AG09319 (cell line): ENCODE data around the gene ANP32B.
"Not testable (repeated sequence)": the region's sequence is repeated elsewhere in the genome, so short reads cannot be mapped to it uniquely, and the experiment has no call there.

Experiments used
- DNase-seq: peaks from one replicate; pipeline ENCODE4 v3.0.0-alpha.2; 2010; ENCODE audit warnings: low read depth; ENCODE audit errors: extremely low read depth
- TF ChIP-seq, protein P1 (sequence below): IDR thresholded peaks from 2 replicates; pipeline ENCODE4 v1.5.1; 2011; ENCODE audit warnings: low read depth, mild to moderate bottlenecking, inconsistent platforms, low read length, moderate library complexity

Gene ANP32B

GRCh38 chr9:97940741-97941140 lies 42.4 kb upstream of the ANP32B start:
- TF ChIP-seq, protein P1, sequence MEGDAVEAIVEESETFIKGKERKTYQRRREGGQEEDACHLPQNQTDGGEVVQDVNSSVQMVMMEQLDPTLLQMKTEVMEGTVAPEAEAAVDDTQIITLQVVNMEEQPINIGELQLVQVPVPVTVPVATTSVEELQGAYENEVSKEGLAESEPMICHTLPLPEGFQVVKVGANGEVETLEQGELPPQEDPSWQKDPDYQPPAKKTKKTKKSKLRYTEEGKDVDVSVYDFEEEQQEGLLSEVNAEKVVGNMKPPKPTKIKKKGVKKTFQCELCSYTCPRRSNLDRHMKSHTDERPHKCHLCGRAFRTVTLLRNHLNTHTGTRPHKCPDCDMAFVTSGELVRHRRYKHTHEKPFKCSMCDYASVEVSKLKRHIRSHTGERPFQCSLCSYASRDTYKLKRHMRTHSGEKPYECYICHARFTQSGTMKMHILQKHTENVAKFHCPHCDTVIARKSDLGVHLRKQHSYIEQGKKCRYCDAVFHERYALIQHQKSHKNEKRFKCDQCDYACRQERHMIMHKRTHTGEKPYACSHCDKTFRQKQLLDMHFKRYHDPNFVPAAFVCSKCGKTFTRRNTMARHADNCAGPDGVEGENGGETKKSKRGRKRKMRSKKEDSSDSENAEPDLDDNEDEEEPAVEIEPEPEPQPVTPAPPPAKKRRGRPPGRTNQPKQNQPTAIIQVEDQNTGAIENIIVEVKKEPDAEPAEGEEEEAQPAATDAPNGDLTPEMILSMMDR: no peak
- no peak for DNase-seq

DNA sequence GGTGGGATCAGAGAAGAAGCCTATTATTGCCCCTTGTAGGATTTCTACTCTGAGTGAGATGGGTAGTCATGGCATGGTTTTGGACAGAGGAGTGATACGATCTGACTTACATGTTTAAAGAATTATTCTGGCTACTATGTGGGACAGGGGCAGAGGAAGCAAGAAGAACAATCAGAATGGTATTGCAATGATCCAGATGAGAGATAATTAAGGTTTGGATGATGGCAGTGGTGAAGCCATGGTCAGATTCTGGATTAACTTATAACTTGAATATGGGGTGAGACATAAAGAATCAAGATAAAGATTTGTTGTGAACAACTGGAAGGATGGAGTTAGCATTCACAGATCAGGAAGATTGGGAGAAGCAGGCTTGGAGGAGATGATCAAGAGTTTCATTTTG lies 41.8 kb upstream of the ANP32B start:
- TF ChIP-seq, protein P1: no peak
- no peak for DNase-seq

DNA sequence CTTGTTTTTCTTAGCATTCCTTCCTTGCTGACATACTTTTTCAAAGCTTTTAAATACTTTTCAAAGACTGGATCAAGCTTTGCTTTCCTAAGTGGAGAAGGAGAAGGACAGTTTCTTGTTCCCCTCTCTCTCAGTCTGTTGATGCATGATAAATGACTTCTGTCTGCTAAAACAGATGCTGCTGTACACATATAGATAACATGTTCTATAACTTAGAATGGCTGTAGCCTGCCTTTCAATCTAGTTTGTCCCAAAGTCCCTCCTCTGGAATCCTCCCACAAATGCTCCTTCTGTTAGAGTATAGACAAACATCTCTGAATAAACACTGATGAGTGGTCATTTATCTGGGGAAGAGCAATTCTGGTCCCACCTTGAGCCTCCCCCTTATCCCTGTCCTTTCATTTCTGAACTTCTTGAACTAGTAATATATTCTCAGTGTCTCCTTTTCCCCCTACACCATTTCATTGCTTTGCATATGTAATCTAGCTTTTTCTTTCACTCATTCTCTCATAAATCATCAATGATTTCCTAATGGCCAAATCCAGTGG lies 39.8 kb upstream of the ANP32B start:
- TF ChIP-seq, protein P1: no peak
- no peak for DNase-seq

GRCh38 chr9:97944612-97945011 lies 38.5 kb upstream of the ANP32B start:
- no peak for DNase-seq
- TF ChIP-seq, protein P1: no peak

DNA sequence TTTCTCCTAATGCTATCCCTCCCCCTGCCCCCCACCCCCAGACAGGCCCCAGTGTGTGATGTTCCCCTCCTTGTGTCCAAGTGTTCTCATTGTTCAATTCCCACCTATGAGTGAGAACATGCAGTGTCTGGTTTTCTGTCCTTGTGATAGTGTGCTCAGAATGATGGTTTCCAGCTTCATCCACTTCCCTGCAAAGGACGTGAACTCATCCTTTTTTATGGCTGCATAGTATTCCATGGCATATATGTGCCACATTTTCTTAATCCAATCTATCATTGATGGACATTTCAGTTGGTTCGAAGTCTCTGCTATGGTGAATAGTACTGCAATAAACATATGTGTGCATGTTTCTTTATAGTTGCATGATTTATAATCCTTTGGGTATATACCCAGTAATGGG lies 37.7 kb upstream of the ANP32B start:
- not testable (repeated sequence) for DNase-seq

DNA sequence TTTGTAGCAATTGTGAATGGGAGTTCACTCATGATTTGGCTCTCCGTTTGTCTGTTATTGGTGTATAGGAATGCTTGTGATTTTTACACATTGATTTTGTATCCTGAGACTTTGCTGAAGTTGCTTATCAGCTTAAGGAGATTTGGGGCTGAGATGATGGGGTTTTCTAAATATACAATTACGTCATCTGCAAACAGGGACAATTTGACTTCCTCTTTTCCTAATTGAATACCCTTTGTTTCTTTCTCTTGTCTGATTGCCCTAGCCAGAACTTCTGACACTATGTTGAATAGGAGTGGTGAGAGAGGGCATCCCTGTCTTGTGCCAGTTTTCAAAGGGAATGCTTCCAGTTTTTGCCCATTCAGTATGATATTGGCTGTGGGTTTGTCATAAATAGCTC lies 36.0 kb upstream of the ANP32B start:
- not testable (repeated sequence) for DNase-seq

DNA sequence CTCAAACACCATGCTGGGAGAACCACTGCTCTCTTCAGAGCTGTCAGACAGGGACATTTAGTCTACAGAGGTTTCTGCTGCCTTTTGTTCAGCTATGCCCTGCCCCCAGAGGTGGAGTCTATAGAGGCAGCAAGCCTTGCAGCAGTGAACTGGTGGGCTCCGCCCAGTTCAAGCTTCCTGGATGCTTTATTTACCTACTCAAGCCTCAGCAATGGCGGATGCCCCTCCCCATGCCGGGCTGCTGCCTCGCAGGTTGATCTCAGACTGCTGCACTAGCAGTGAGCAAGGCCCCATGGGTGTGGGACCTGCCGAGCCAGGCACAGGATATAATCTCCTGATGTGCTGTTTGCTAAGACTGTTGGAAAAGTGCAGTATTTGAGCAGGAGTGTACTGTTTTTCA lies 32.3 kb upstream of the ANP32B start:
- DNase-seq: not testable (repeated sequence)

DNA sequence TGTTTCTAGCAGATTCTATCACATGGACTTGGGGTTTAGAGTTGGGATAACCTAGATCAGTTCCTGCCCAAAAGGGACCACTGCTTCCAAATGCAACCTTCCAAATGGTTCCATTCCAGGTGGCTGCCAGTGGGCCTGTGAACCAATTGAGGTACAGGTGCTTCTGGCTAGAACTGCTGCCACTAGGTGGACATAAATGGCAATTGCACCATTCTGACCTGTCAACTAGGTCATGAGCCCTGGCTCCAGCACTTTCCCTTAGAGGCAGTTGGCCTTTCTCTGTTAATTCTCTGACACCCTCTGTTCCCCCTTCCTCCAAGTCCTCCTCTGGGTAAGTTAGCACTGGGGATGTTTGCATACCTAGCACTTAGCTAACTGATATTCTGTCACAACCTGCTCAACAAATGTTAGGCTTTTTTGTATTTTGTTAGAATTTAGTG lies 28.6 kb upstream of the ANP32B start:
- no peak for DNase-seq
- TF ChIP-seq, protein P1: peak; percentile 25

DNA sequence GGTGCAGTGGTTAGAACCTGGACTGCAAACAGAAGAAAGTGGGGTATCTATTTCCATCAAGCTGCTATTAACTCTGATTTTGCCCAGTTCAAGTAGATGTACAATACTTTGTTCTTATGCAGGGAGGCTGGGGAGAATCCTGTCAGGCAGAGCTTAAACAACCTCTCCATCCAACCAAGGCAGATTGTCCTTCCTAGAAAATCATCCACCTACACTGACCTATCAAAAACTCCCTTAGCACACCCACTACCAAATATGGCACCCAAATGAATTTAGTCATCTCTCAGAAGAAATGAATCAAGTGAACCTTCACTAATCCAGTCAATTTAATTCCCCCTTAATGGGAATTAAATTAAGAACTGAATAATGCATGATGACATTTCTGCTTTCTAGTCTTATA lies 26.8 kb upstream of the ANP32B start:
- no peak for DNase-seq
- TF ChIP-seq, protein P1: no peak
